HEK293 (cell line): Measurements from ENCODE around the gene MPPED2.

Source experiments
- ZNF335 ChIP-seq: fragments of 450-650 bp; formaldehyde crosslinking; conservative IDR thresholded peaks from 2 replicates; pipeline ENCODE4 v1.5.1; 2016; ENCODE audit warnings: missing biosample characterization, missing genetic modification characterization
- TF ChIP-seq, protein P1 (sequence below): fragments of 450-650 bp; formaldehyde crosslinking; IDR thresholded peaks from 2 replicates; pipeline ENCODE4 v1.5.1; 2016; ENCODE audit warnings: missing biosample characterization, missing genetic modification characterization

DNA sequence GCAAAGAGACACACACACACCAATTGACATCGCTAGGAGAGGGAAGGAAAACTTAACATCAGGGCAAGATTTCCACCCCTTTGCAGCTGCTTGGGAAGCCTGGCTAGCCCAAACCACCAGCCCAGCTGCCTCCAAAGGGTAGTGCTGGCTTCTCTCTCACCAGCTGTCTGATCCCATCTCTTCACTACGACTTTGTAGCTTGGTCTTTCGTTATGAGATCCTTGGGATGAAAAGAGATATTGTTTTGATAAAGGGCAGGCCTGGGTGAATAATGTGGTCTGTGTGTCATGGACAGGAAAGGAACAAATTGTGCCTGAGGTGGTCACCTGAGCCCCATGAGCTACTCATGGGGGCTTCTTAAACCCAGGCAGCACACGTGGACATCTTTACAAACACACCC lies 161.3 kb downstream of the MPPED2 start:
- no peak for TF ChIP-seq ZNF335 (tag by site-specific recombination)
- TF ChIP-seq, protein P1, sequence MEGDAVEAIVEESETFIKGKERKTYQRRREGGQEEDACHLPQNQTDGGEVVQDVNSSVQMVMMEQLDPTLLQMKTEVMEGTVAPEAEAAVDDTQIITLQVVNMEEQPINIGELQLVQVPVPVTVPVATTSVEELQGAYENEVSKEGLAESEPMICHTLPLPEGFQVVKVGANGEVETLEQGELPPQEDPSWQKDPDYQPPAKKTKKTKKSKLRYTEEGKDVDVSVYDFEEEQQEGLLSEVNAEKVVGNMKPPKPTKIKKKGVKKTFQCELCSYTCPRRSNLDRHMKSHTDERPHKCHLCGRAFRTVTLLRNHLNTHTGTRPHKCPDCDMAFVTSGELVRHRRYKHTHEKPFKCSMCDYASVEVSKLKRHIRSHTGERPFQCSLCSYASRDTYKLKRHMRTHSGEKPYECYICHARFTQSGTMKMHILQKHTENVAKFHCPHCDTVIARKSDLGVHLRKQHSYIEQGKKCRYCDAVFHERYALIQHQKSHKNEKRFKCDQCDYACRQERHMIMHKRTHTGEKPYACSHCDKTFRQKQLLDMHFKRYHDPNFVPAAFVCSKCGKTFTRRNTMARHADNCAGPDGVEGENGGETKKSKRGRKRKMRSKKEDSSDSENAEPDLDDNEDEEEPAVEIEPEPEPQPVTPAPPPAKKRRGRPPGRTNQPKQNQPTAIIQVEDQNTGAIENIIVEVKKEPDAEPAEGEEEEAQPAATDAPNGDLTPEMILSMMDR (tag by site-specific recombination): no peak
